ENCODE data around the gene FRMD4A.
"Not testable (repeated sequence)": the region's sequence is repeated elsewhere in the genome, so short reads cannot be mapped to it uniquely, and the experiment has no call there.

Gene FRMD4A

GRCh38 chr10:13913897-13914296, 416.8 kb downstream of the FRMD4A start:
- peak; percentile 67 for DNase-seq (ENCODE audit: low spot score)

DNA sequence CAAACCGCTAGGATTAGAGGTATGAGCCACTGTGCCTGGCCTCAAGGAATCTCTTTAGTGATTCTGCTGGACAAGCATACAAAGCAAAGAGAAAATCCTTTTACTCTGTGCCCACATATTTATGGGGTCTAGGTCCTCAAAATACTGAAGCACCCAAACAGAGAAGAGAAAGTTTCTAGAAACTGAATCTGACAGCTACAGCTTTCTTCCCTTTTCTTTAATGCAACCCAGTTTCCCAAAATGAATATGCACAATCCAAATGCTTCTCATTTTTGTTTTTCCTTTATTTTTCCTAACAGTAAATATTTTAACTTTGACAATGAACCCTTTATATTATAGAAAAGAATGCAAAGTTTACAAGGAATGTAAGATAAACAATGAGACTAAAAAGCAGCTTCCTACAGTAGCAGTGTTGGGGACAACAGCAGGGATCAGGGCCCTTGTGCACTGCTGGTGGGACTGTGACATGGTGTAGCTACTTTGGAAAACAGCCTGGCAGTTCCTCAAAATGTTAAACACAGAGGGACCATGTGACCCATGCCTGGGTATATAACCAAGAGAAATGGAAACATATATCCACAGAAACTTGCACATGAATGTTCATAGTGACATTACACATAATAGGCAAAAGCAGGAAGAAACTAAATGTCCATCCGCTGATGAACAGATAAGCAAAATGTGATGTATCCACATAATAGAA, 418.8 kb downstream of the FRMD4A start:
- peak; percentile 28 for DNase-seq (ENCODE audit: low spot score)

DNA sequence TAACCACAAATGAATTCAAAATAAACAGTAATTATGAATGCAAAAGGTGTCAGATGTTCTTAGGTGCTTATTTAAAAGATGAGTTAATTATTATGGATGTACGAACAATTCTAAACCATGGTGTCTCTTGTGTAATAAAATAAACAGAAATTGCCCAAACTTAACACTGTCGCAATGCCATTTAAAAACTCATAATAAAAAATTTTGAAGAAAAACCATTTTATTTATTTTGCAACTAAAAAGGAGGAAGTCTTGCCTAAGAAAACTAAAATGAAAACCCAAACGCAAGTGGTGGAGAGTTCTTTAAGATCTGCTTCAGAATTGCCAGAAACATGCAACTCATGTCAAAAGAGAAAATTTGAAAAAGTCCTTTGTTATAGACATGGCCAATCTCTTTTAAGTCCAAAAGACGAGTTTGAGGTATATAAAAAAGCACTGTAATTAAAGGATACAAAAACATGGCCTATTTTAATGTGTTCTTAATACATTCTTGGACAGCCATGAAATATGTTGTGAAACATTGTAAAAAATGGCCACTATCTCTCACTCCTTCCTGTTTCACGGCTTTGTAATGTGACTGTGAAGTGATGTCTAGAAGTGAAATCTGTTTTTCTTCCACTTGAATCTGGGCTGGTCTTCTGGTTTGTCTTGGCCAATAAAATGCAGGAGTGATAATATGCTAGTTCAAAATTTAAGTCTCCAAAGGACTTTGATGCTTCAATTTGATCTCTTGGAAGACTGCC, 421.0 kb downstream of the FRMD4A start:
- DNase-seq (ENCODE audit: low spot score), result no peak

GRCh38 chr10:13908475-13908874, 422.2 kb downstream of the FRMD4A start:
- DNase-seq (ENCODE audit: low spot score), result no peak

- DNase-seq (ENCODE audit: low spot score), result no peak
Measured at GRCh38 chr10:13907570-13907969, 423.2 kb downstream of the FRMD4A start.

DNA sequence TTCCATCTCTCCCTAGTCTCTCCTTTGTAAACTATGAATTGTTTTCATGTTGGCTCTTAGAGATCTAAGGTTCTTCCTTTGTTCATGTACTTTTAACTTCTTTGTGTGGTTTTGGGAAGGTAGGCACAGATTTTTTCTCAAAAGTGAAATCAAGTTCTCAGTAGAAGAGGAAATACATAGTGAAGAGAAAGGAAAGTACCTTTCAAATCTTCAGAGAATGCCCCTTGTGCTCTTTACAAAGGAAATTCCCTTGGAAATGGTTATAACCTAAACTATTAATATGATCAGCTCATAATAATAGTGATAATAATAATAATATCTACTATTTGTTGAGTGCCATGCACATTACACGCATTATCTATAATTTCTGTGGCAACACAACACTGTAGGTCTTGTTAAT, 425.4 kb downstream of the FRMD4A start:
- DNase-seq (ENCODE audit: low spot score), result no peak

GRCh38 chr10:13904064-13904463, 426.7 kb downstream of the FRMD4A start:
- peak; percentile 75 for DNase-seq (ENCODE audit: low spot score)

DNA sequence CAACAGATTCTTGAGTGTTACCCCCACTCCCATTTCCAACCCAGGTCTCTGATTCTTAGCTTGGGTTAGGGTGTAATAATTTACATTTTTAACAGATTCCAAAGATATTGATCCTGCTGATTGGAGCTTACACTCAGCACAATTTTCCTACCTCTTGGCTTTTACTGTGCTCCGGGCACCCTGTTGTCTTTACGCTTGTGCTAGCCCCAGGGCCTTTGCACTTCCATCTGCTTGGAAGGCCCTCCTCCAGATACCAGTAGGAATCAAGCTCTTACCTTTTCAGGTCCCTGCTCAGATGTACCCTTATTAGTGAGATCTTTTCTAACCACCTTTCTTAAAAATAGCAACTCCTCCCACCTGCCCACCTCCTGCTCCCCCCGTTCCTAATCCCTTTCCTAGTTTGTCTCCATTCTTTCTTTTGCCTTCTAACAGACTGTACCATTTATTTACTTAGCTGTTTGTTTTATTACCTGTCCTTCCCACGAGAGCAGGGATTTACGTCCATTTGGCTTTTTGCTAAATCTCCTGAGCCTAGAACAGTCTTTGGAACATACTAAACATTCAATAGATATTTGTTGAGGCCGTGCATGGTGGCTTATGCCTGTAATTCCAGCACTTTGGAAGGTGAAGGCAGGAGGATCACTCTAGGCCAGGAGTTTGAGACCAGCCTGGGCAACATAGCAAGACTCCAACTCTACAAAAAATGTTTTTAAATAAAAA, 427.7 kb downstream of the FRMD4A start:
- no peak for DNase-seq (ENCODE audit: low spot score)

DNA sequence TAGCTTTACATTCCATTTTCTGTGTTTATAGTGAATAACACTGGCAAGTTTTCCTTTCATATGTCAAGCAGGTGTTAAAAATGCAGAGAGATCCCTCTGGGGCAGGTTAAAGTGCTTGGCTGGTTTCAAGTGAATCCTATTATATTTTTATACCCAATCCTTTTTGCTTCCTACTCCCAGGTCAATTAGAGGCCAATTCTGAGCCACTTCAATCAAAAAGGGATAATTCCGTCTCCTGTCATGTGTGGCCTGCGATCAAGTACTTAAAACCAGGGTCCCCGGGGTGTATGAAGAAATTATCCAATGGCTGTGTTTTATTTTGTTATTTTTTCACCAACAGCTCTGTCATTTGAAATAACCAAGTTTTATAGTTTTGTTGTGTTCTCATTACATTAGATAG, 430.8 kb downstream of the FRMD4A start:
- no peak for DNase-seq (ENCODE audit: low spot score)

GRCh38 chr10:13896146-13896545, 434.6 kb downstream of the FRMD4A start:
- not testable (repeated sequence) for DNase-seq (ENCODE audit: low spot score)

GRCh38 chr10:13894412-13895093, 436.2 kb downstream of the FRMD4A start:
- DNase-seq (ENCODE audit: low spot score), result no peak

- no peak for DNase-seq (ENCODE audit: low spot score)
Measured at GRCh38 chr10:13893926-13894325, 436.8 kb downstream of the FRMD4A start.

GRCh38 chr10:13892871-13893270, 437.9 kb downstream of the FRMD4A start:
- no peak for DNase-seq (ENCODE audit: low spot score)

GRCh38 chr10:13892001-13892491, 438.7 kb downstream of the FRMD4A start:
- DNase-seq (ENCODE audit: low spot score), result no peak

GRCh38 chr10:13891128-13892000, 439.4 kb downstream of the FRMD4A start:
- DNase-seq (ENCODE audit: low spot score), result no peak

GRCh38 chr10:13890233-13891127, 440.2 kb downstream of the FRMD4A start:
- DNase-seq (ENCODE audit: low spot score), result peak; percentile 60

- no peak for DNase-seq (ENCODE audit: low spot score)
Measured at GRCh38 chr10:13887761-13888160, 443.0 kb downstream of the FRMD4A start.

DNA sequence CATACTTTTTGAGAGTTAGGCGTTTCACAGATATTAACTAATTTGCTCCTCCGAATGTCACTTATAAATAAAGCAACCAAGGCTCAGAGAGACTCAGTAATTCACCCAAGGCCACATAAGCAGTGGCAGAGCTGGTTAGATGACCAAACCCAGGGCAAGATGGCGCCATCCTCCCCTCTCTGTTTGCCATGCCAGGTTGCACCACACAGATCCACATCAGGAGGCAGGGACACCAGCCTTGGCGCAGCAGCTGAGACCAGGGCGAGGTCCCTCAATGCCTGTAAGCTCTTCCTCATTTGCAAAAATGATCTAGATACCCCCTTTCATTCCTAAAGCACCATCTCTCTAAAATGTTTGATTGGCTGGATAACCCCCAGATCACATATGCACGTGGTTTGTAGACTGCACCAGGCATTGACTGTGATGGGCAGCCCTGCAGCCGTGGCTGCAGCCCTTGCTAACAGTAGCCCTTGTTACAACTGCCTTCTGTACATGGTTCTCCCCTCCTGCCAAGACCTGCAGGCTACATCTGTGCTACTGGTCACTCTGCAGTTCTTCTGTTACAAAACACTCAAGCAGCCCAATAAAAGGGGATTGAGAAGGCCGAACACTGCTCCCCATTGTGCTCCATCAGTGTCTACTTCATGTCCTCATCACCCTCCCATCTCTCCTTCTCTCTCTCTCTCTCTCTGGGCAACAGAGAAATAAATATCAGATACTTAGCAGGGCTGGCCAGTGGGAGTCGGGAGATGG, 445.3 kb downstream of the FRMD4A start:
- DNase-seq (ENCODE audit: low spot score), result peak; percentile 99

Data from pons (tissue), 1 donor.